ENCODE measurements around the gene NTM.

NTM gene

GRCh38 chr11:131656839-131657211 lies 286.4 kb downstream of the NTM start:
- no peak for DNase-seq

- DNase-seq, result peak; percentile 74
Measured at GRCh38 chr11:131658414-131658813, 288.0 kb downstream of the NTM start.

- peak; percentile 97 for DNase-seq
Measured at GRCh38 chr11:131658952-131659351, 288.5 kb downstream of the NTM start.

- DNase-seq, result no peak
Measured at GRCh38 chr11:131659931-131660330, 289.5 kb downstream of the NTM start.

- DNase-seq, result no peak
Measured at GRCh38 chr11:131661132-131661531, 290.7 kb downstream of the NTM start.

GRCh38 chr11:131662317-131662972 lies 292.0 kb downstream of the NTM start:
- DNase-seq, result peak; percentile 52

GRCh38 chr11:131662993-131663392 lies 292.6 kb downstream of the NTM start:
- DNase-seq, result no peak

GRCh38 chr11:131663405-131664200 lies 293.2 kb downstream of the NTM start:
- no peak for DNase-seq

GRCh38 chr11:131664293-131664692 lies 293.9 kb downstream of the NTM start:
- no peak for DNase-seq

- no peak for DNase-seq
Measured at GRCh38 chr11:131664816-131665215, 294.4 kb downstream of the NTM start.

- DNase-seq, result no peak
Measured at GRCh38 chr11:131665344-131665968, 295.0 kb downstream of the NTM start.

- DNase-seq, result no peak
Measured at GRCh38 chr11:131666006-131666405, 295.6 kb downstream of the NTM start.

- DNase-seq, result no peak
Measured at GRCh38 chr11:131666617-131667016, 296.2 kb downstream of the NTM start.

- no peak for DNase-seq
Measured at GRCh38 chr11:131667566-131667965, 297.2 kb downstream of the NTM start.

GRCh38 chr11:131668500-131669400 lies 298.3 kb downstream of the NTM start:
- DNase-seq, result peak; percentile 63

- DNase-seq, result no peak
Measured at GRCh38 chr11:131669401-131669780, 299.0 kb downstream of the NTM start.

- DNase-seq, result no peak
Measured at GRCh38 chr11:131670876-131671275, 300.5 kb downstream of the NTM start.

- DNase-seq, result no peak
Measured at GRCh38 chr11:131671320-131671719, 300.9 kb downstream of the NTM start.

- DNase-seq, result peak; percentile 48
Measured at GRCh38 chr11:131671734-131672133, 301.3 kb downstream of the NTM start.

GRCh38 chr11:131672191-131672590 lies 301.8 kb downstream of the NTM start:
- no peak for DNase-seq

- peak; percentile 79 for DNase-seq
Measured at GRCh38 chr11:131674051-131674755, 303.8 kb downstream of the NTM start.

Measured in GF-D8 (cell line).